DOHH2 (cell line): ENCODE measurements around the gene YIF1A.

Experiments
- H3F3A ChIP-seq: fragments of 200-600 bp; sonication (generic), shearing (Covaris generic); 2 replicates; pipeline ENCODE4 v1.6.0; 2016; ENCODE audit warnings: antibody characterized with exemption, mild to moderate bottlenecking; ENCODE audit not compliant: control insufficient read depth, insufficient read depth
- H3K27ac ChIP-seq: fragments of 200-600 bp; sonication (generic); 2 replicates; pipeline ENCODE4 v1.5.1; 2014; ENCODE audit warnings: low read depth, mild to moderate bottlenecking, low read length, moderate library complexity
- H3K27me3 ChIP-seq: fragments of 200-600 bp; sonication (generic); 2 replicates; pipeline ENCODE4 v1.6.1; 2014; ENCODE audit warnings: mild to moderate bottlenecking, low read length, mixed read lengths; ENCODE audit not compliant: control insufficient read depth
- H3K36me3 ChIP-seq: fragments of 200-600 bp; sonication (generic); 2 replicates; pipeline ENCODE4 v1.6.1; 2014; ENCODE audit warnings: mild to moderate bottlenecking, low read length, moderate library complexity, mixed read lengths; ENCODE audit not compliant: control insufficient read depth
- H3K4me1 ChIP-seq: fragments of 200-600 bp; sonication (generic); 2 replicates; pipeline ENCODE4 v1.6.1; 2014; ENCODE audit warnings: mild to moderate bottlenecking, low read length, mixed read lengths; ENCODE audit not compliant: control insufficient read depth
- H3K4me2 ChIP-seq: fragments of 200-600 bp; sonication (generic); 2 replicates; pipeline ENCODE4 v1.6.0; 2014; ENCODE audit warnings: mild to moderate bottlenecking, low read length, moderate library complexity
- H3K4me3 ChIP-seq: fragments of 200-600 bp; sonication (generic); 2 replicates; pipeline ENCODE4 v1.5.1; 2014; ENCODE audit warnings: mild to moderate bottlenecking, low read length, mixed read lengths
- H3K79me2 ChIP-seq: fragments of 200-600 bp; sonication (generic); 2 replicates; pipeline ENCODE4 v1.6.1; 2014; ENCODE audit warnings: mild to moderate bottlenecking, low read length, mixed read lengths; ENCODE audit not compliant: control insufficient read depth
- H3K9me2 ChIP-seq: fragments of 200-600 bp; sonication (generic); replicated peaks from 2 replicates; pipeline ENCODE4 v1.6.1; 2014; ENCODE audit warnings: mild to moderate bottlenecking, low read length, mixed read lengths; ENCODE audit not compliant: control insufficient read depth
- H3K9me3 ChIP-seq: fragments of 200-600 bp; sonication (generic); 2 replicates; pipeline ENCODE4 v1.6.1; 2014; ENCODE audit warnings: antibody characterized with exemption, low read length, mixed read lengths; ENCODE audit not compliant: control insufficient read depth, insufficient read depth
- H4K20me1 ChIP-seq: fragments of 200-600 bp; sonication (generic); 2 replicates; pipeline ENCODE4 v1.6.0; 2014; ENCODE audit warnings: low read depth, mild to moderate bottlenecking, antibody characterized with exemption, low read length, moderate library complexity; ENCODE audit not compliant: control insufficient read depth, insufficient read depth
- EZH2phosphoT487 ChIP-seq: fragments of 200-600 bp; sonication (generic); IDR thresholded peaks from 2 replicates; pipeline ENCODE4 v1.6.1; 2017; ENCODE audit warnings: borderline replicate concordance, mild to moderate bottlenecking, antibody characterized with exemption, low read length, moderate library complexity, mixed read lengths
- TF ChIP-seq, protein P1 (sequence below): fragments of 200-600 bp; sonication (generic); IDR thresholded peaks from one replicate; pipeline ENCODE4 v1.5.1; 2014; ENCODE audit warnings: antibody characterized with exemption, mild to moderate bottlenecking, low read depth, low read length; ENCODE audit not compliant: poor library complexity, severe bottlenecking

YIF1A gene

DNA sequence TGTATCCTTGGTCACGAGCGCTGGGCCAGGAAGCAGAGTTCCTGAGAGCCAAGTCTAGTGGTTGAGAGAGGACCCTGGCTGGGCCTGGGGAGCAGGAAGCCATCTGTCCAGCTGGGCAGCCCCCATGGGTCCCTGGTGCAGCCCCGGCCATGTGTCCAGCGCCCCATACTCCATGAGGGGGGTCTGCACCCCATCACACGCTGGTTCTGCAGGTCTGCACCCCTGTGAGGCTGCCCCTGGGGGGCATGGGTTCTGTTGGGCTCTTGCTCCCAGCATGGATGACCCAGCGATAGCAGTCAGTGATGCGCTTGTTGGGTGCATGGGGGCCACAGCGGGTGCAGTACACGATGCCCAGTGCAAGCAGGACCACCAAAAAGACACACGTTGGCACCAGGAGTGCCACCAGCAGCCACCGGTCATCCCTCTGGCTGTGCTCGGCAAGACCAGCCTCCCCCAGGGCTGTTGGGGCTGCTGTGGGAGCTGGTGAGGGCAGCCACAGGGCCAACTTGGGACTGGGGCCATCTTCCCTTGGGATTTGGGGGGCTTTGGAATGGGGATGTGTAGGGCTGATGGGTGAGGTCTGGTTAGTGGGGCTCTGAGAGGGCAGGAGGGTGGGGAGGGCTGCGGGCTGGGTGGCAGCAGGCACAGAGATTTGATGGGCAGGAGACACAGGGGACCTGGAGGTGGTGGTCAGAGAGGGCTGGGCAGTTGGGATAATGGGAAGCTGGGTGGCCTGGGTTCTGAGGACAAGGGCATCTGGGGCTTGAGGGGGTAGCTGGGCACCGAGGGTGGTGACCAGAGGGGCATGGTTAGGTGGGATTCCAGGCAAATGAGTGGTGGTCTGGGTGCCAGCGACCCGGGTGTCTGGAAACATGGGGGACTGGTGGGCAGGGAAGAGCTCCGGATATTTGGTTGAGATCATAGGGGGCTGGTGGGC, 25.9 kb upstream of the YIF1A start:
- H3K9me2 ChIP-seq = no peaks in the 10 kb centered on the region
- no peaks in the 10 kb centered on the region for H3K79me2 ChIP-seq
- peaks cover 11% of the 10 kb centered on the region for H3F3A ChIP-seq
- no peaks in the 10 kb centered on the region for H3K36me3 ChIP-seq
- H3K27ac ChIP-seq = no peak overlapping the region
- no peak overlapping the region for H3K4me3 ChIP-seq
- H3K27me3 ChIP-seq = no peaks in the 10 kb centered on the region
- H3K4me1 ChIP-seq = peaks cover 49% of the 10 kb centered on the region
- no peak for TF ChIP-seq EZH2phosphoT487
- TF ChIP-seq, protein P1, sequence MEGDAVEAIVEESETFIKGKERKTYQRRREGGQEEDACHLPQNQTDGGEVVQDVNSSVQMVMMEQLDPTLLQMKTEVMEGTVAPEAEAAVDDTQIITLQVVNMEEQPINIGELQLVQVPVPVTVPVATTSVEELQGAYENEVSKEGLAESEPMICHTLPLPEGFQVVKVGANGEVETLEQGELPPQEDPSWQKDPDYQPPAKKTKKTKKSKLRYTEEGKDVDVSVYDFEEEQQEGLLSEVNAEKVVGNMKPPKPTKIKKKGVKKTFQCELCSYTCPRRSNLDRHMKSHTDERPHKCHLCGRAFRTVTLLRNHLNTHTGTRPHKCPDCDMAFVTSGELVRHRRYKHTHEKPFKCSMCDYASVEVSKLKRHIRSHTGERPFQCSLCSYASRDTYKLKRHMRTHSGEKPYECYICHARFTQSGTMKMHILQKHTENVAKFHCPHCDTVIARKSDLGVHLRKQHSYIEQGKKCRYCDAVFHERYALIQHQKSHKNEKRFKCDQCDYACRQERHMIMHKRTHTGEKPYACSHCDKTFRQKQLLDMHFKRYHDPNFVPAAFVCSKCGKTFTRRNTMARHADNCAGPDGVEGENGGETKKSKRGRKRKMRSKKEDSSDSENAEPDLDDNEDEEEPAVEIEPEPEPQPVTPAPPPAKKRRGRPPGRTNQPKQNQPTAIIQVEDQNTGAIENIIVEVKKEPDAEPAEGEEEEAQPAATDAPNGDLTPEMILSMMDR = no peak
- peaks cover 3% of the 10 kb centered on the region; the same call in 1 of the 2 replicates for H3K9me3 ChIP-seq
- no peaks in the 10 kb centered on the region for H4K20me1 ChIP-seq
- H3K4me2 ChIP-seq = no peak overlapping the region

DNA sequence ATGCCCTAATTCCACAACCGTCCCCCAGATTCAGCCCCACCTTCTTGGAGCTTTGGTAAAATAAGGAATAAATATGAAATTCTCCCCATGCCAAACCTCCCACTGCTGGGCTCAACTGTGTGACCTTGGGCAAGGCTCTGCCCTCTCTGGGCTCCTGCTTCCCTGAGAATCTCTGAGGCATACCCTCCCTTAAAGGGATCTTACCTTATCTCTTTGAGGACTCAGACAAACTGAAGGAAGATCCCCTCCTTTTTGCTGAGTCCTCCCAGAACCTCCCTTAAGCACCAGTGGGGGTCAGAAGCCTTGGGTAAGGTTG, 25.2 kb upstream of the YIF1A start:
- Histone ChIP-seq H3K9me2 (no peaks in the 10 kb centered on the region), H3K4me1 (peaks cover 46% of the 10 kb centered on the region), H3K79me2 (no peaks in the 10 kb centered on the region), H4K20me1 (no peaks in the 10 kb centered on the region), H3K27ac (no peak overlapping the region), H3F3A (peaks cover 11% of the 10 kb centered on the region), H3K9me3 (no peaks in the 10 kb centered on the region), H3K4me3 (no peak overlapping the region), H3K4me2 (no peak overlapping the region), H3K36me3 (no peaks in the 10 kb centered on the region), H3K27me3 (no peaks in the 10 kb centered on the region)
- TF ChIP-seq, protein P1 = no peak
- no peak for TF ChIP-seq EZH2phosphoT487

DNA sequence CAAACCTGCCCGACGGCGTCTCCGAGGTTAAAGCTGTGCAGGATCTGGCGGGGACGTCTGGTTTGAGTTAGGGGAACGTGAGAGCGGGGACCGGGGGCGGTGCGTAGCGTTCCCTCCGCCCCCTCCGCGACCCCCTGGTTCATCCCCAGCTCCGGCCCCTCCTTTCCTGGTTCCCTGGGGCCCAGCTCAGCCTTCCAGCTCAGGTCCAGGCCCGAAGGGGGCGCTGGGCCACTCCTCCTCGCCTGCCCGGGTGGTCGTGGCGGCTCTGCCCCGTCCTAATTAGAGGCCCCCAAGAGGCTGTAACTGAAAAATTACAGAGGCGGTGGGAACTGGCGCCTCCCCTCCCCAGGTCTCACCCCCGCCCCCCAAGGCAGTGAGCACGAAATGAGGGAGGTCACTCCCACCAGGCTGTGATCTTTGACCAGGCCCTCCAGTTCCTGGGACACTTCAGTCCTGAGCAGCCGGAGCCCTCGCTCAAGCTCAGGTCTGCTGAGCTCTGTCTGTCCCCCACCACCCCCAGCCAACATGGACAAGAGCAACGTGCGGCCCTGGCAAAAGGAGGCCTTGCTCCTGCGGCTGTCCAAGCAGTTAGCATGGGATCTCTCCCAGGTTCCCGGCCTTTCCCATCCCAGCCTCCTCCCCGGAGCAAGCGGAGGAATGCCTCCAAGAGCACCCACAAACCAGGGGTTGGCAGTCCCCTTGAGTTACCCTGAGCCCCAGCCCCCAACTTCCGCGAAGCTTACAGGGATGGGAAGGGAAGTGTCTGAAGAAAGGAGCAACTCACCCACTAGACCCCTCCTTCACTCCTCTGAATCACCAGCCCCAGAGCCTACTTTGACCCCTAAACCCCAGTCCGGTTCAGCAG, 24.6 kb upstream of the YIF1A start:
- peaks cover 40% of the 10 kb centered on the region for H3K4me1 ChIP-seq
- H3K4me2 ChIP-seq = peak overlapping the region; percentile 55
- H3K9me2 ChIP-seq = no peaks in the 10 kb centered on the region
- peaks cover 9% of the 10 kb centered on the region for H3F3A ChIP-seq
- no peaks in the 10 kb centered on the region for H3K9me3 ChIP-seq
- H3K79me2 ChIP-seq = no peaks in the 10 kb centered on the region
- TF ChIP-seq, protein P1 = peak; percentile 34
- TF ChIP-seq EZH2phosphoT487 = no peak
- peak overlapping the region; percentile 52 for H3K4me3 ChIP-seq
- no peaks in the 10 kb centered on the region for H4K20me1 ChIP-seq
- no peak overlapping the region for H3K27ac ChIP-seq
- H3K36me3 ChIP-seq = no peaks in the 10 kb centered on the region
- H3K27me3 ChIP-seq = no peaks in the 10 kb centered on the region
